Spleen (tissue), 11 donors: ENCODE data around the gene GPC2. TPM values are rescaled to one million over a fixed set of nuclear protein-coding genes. Genes with fewer than 3 reads are reported as not detected.
A peak's percentile ranks its signal among the peaks of the same experiment; 100 is the strongest.
"Not testable (repeated sequence)": the region's sequence is repeated elsewhere in the genome, so short reads cannot be mapped to it uniquely, and the experiment has no call there.

Experiments used
- DNase-seq: peaks from one replicate; pipeline ENCODE4 v3.0.0-alpha.2; 2020
- H3K27ac ChIP-seq, 8 donors: fragments of 200-600 bp; sonication (generic) in 7 of 8; 1 replicate in 4 of 8; 2 replicates in 4 of 8; pipeline versions ENCODE4 v1.5.0 to v1.8.0; 2016 to 2021; ENCODE audit warnings: inconsistent platforms in 4 of 8, mild to moderate bottlenecking in 4 of 8, moderate library complexity in 1 of 8
- H3K27me3 ChIP-seq, 7 donors: fragments of 200-600 bp; sonication (generic) in 6 of 7; replicated peaks in 1 of 7; 1 replicate in 4 of 7; 2 replicates in 3 of 7; pipeline versions ENCODE4 v1.5.0 to v1.8.0; 2016 to 2021; ENCODE audit warnings: inconsistent platforms in 3 of 7, mild to moderate bottlenecking in 1 of 7
- H3K36me3 ChIP-seq, 6 donors: fragments of 200-600 bp; sonication (generic) in 5 of 6; 1 replicate in 4 of 6; 2 replicates in 2 of 6; pipeline versions ENCODE4 v1.5.0 to v1.8.0; 2016 to 2021; ENCODE audit warnings: inconsistent platforms in 2 of 6
- H3K4me1 ChIP-seq, 6 donors: fragments of 200-600 bp; sonication (generic) in 5 of 6; 1 replicate in 3 of 6; 2 replicates in 3 of 6; pipeline versions ENCODE4 v1.5.0 to v1.8.0; 2016 to 2021; ENCODE audit warnings: inconsistent platforms in 3 of 6
- H3K4me3 ChIP-seq, 8 donors: fragments of 200-600 bp; sonication (generic) in 7 of 8; 1 replicate in 4 of 8; 2 replicates in 4 of 8; pipeline versions ENCODE4 v1.5.0 to v1.8.0; 2016 to 2021; ENCODE audit warnings: inconsistent platforms in 4 of 8, mild to moderate bottlenecking in 4 of 8, moderate library complexity in 2 of 8
- H3K9me3 ChIP-seq, 8 donors: fragments of 200-600 bp; sonication (generic) in 7 of 8; 1 replicate in 4 of 8; 2 replicates in 4 of 8; pipeline versions ENCODE4 v1.5.0 to v1.8.0; 2016 to 2021; ENCODE audit warnings: inconsistent platforms in 4 of 8
- POLR2A ChIP-seq, 3 donors: fragments of 450-650 bp; IDR thresholded peaks; one replicate each; pipeline ENCODE4 v1.5.1; 2017; ENCODE audit warnings: antibody characterized with exemption in 3 of 3, mild to moderate bottlenecking in 1 of 3
- POLR2AphosphoS5 ChIP-seq, 3 donors: sonication (generic); formaldehyde crosslinking; IDR thresholded peaks; one replicate each; pipeline ENCODE4 v1.5.1; 2017; ENCODE audit warnings: antibody characterized with exemption in 3 of 3
- WGBS, 5 donors: extraction: QIAGEN DNeasy Blood & Tissue Kit in 3 of 5; methylation state at CpG; one replicate each; pipeline versions ENCODE4 v1.1.5 to v1.1.7; 2013 to 2018; 5-methylcytosine and 5-hydroxymethylcytosine counted together
- intact Hi-C: fragments of 100-400 bp; cut with DNase I; formaldehyde crosslinking; loops from one replicate; pipeline ENCODE4 v1.15.0; 2023; ENCODE audit warnings: low total_unique reads
- polyA plus RNA-seq, 3 donors: library from polyadenylated mRNA; stranded (reverse); fragments of 200-250 nt; gene quantifications; one replicate each; pipeline ENCODE4 v1.2.1, GENCODE V29; 2013
- total RNA-seq, 7 donors: library from RNA; depleted of rRNA in 3 of 7; stranded (reverse); fragments of >200 nt in 3 of 7; fragmentation: NEBNext Ultra II Directional in 4 of 7; extraction: Animal tissue kit (Norgen Biotek cat#: 25700) in 4 of 7; gene quantifications; one replicate each; pipeline versions ENCODE4 v1.1.0 to v1.2.1, GENCODE V29; 2016 to 2021
- TF ChIP-seq, protein P1 (sequence below), 11 experiments: fragments of 200-600 bp in 7 of 11; fragments of 450-650 bp in 4 of 11; sonication (generic) in 4 of 11; IDR thresholded peaks in 8 of 11; conservative IDR thresholded peaks in 3 of 11; 1 replicate in 7 of 11; 2 replicates in 4 of 11; pipeline versions ENCODE4 v1.4.0 to v1.8.0; 2016 to 2021; ENCODE audit warnings: antibody characterized with exemption in 11 of 11, inconsistent platforms in 4 of 11, mild to moderate bottlenecking in 1 of 11
- donor health status: healthy with polysubstance abuse.
- donor health status: DM: no; HTN: no; CAD: no; lungs with moderate emphysema.
- donor health status: DM: no; HTN: no; CAD: no.
- donor health status: Bipolar disorder and iron deficiency.
- donor health status: healthy.
- donor health status: DM: no; HTN: no; CAD: no.
- donor health status: DM: yes; HTN: yes; CAD: no.

Gene GPC2
- total and polyA plus RNA-seq, 10 donors = 2.1 to 5.3 (median 4.3) TPM

DNA sequence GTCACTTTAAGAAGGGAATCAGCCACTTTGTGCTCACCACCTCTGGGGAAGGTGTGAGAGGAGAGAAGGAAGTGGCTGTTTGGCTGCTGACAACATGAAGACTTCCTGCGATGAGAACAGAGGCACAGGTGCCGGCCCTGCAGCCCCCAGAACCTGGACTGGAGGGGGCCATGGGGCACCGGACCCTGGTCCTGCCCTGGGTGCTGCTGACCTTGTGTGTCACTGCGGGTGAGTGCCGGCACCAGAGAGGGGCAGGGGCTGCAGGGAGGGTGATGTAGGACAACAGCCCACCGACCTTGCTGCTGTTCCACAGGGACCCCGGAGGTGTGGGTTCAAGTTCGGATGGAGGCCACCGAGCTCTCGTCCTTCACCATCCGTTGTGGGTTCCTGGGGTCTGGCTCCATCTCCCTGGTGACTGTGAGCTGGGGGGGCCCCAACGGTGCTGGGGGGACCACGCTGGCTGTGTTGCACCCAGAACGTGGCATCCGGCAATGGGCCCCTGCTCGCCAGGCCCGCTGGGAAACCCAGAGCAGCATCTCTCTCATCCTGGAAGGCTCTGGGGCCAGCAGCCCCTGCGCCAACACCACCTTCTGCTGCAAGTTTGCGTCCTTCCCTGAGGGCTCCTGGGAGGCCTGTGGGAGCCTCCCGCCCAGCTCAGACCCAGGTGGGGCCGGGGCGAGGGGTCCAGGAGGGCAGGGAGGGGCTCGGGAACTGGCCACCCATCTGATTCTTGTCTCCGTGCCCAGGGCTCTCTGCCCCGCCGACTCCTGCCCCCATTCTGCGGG lies 42.8 kb upstream of the GPC2 start, which contains the start of gene PVRIG:
Gene PVRIG, plus strand, starts transcription at position 149 of the 785 bp plus-strand sequence. Its CDS starts 22 bp downstream, at position 171.
- Histone ChIP-seq H3K36me3 (peaks cover 0 to 48% (median 19%) of the 10 kb centered on the region in 6 donors), H3K4me3 (peak within 1 kb of the TSS; percentile 31 to 81 (median 44)), H3K4me1 (peaks cover 0 to 83% (median 21%) of the 10 kb centered on the region in 6 donors), H3K27ac (peak within 1 kb of the TSS; percentile 88 to 100 (median 92))
- TF ChIP-seq POLR2A (IDR thresholded peaks at IDR 0.05) (peak in 1 of 3 donors; percentile 40), POLR2AphosphoS5 (IDR thresholded peaks at IDR 0.05) (peak; percentile 60 to 80 (median 67))
- intact Hi-C loops = loop anchor here (10.0 kb wide), 1 partner anchor 85 kb away; no protein-coding TSS in a partner anchor
- not testable (repeated sequence) for H3K27me3 ChIP-seq, H3K9me3 ChIP-seq
- WGBS, 5 donors = 53 to 67% (median 58%) methylated on average over 10 to 25 of the region's 27 CpGs
- peak; percentile 88 for DNase-seq

DNA sequence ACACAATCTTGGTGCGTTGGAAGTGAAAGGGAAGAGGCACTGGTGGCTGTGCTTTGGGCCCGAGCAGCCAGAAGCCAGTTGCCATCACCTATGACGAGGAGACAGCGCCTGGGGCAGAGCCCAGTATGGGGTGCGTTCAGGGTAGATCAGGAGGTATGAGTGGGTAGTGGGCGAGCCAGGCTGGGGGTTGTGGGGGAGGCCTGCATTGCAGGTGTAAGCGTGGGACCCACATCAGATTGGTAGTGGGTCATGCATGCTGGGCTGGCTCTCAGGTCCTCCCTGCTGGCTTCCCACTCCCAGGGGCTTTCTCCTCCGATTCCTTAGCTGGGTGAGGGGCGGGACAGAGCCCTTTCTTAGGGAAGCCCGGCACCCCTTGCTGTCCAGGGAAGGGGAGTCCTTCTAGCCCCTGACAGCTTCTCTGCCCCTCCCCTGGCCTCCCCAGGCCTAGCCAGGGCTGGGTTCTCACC lies 42.1 kb upstream of the GPC2 start:
- peak; percentile 82 for DNase-seq
- no peak for TF ChIP-seq POLR2A (IDR thresholded peaks at IDR 0.05)
- TF ChIP-seq, protein P1, sequence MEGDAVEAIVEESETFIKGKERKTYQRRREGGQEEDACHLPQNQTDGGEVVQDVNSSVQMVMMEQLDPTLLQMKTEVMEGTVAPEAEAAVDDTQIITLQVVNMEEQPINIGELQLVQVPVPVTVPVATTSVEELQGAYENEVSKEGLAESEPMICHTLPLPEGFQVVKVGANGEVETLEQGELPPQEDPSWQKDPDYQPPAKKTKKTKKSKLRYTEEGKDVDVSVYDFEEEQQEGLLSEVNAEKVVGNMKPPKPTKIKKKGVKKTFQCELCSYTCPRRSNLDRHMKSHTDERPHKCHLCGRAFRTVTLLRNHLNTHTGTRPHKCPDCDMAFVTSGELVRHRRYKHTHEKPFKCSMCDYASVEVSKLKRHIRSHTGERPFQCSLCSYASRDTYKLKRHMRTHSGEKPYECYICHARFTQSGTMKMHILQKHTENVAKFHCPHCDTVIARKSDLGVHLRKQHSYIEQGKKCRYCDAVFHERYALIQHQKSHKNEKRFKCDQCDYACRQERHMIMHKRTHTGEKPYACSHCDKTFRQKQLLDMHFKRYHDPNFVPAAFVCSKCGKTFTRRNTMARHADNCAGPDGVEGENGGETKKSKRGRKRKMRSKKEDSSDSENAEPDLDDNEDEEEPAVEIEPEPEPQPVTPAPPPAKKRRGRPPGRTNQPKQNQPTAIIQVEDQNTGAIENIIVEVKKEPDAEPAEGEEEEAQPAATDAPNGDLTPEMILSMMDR (IDR thresholded peaks at IDR 0.05 in 8 of 11, conservative IDR thresholded peaks at IDR 0.05 in 3 of 11) = peak in 1 of 11 experiments; percentile 10
- no peak for TF ChIP-seq POLR2AphosphoS5 (IDR thresholded peaks at IDR 0.05)
- Histone ChIP-seq H3K36me3 (peaks cover 0 to 41% (median 17%) of the 10 kb centered on the region in 6 donors), H3K27ac (peak overlapping the region; percentile 8 to 100 (median 92)), H3K27me3 (no peaks in the 10 kb centered on the region), H3K9me3 (no peaks in the 10 kb centered on the region), H3K4me3 (peak overlapping the region in 5 of 8 donors; percentile 43 to 81 (median 54)), H3K4me1 (peaks cover 0 to 81% (median 21%) of the 10 kb centered on the region in 6 donors)
- intact Hi-C loops = no loop called here
- WGBS, 5 donors = 71 to 82% (median 75%) methylated on average over 7 to 10 of the region's 10 CpGs

DNA sequence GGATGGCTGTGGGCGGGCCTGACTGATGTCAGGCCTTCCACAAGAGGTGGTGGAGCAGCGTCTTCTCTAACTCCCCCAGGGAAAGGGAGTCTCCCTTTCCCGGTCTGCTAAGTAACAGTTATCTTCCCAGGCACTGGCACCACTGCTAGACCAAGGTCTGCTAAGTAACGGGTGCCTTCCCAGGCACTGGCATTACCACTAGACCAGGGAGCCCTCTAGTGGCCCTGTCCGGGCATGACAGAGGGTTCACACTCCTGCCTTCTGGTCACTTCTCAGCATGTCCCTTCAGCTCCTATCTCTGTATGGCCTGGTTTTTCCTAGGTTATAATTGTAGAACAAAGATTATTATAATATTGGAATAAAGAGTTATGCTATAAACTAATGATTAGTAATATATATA lies 40.8 kb upstream of the GPC2 start:
- WGBS, 5 donors = 0 to 3% methylated on average over 1 to 2 of the region's 5 CpGs; no CpG with 5 or more reads in 3 of the 5 donors
- TF ChIP-seq, protein P1 (IDR thresholded peaks at IDR 0.05 in 8 of 11, conservative IDR thresholded peaks at IDR 0.05 in 3 of 11) = peak in 10 of 11 experiments; percentile 12 to 79 (median 57)
- Histone ChIP-seq H3K27ac (peak overlapping the region in 6 of 8 donors; percentile 63 to 100 (median 94)), H3K36me3 (peaks cover 0 to 29% (median 8%) of the 10 kb centered on the region in 6 donors), H3K4me3 (peak overlapping the region in 1 of 8 donors; percentile 56), H3K4me1 (peaks cover 0 to 82% (median 19%) of the 10 kb centered on the region in 6 donors)
- peak; percentile 94 for DNase-seq
- H3K9me3 ChIP-seq, intact Hi-C loops, H3K27me3 ChIP-seq: not testable (repeated sequence)

DNA sequence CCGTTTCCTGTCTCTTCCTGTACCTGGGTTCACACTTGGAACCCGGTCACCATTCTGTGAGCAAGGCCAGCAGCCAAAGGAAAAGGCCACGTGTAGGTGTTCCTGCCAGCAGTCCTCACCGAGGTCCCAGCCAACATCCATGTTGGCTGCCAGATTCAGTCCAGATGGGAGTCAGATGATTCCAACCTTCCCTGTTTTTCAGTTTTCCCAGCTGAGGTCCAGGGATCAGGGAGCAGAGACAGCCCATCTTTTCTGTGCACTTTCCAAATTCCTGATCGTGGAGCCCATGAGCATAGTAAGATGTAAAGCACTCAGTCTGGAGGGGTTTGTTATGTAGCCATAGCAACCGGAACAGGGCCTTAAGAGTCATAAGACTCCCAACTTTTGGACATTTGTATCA lies 38.7 kb upstream of the GPC2 start:
- H3K27me3 ChIP-seq = no peaks in the 10 kb centered on the region
- peaks cover 0 to 20% (median 1%) of the 10 kb centered on the region in 6 donors for H3K36me3 ChIP-seq
- H3K4me1 ChIP-seq = peaks cover 8 to 83% (median 19%) of the 10 kb centered on the region in 6 donors
- peak overlapping the region in 4 of 8 donors; percentile 81 to 100 (median 96) for H3K27ac ChIP-seq
- H3K9me3 ChIP-seq = no peaks in the 10 kb centered on the region
- no peak overlapping the region for H3K4me3 ChIP-seq
- peak; percentile 54 for DNase-seq
- intact Hi-C loops = no loop called here
- TF ChIP-seq, protein P1 (IDR thresholded peaks at IDR 0.05 in 8 of 11, conservative IDR thresholded peaks at IDR 0.05 in 3 of 11) = no peak
- TF ChIP-seq POLR2A (IDR thresholded peaks at IDR 0.05) = no peak
- WGBS, 5 donors = 60 to 80% (median 75%) methylated on average over 6 of the region's 6 CpGs

DNA sequence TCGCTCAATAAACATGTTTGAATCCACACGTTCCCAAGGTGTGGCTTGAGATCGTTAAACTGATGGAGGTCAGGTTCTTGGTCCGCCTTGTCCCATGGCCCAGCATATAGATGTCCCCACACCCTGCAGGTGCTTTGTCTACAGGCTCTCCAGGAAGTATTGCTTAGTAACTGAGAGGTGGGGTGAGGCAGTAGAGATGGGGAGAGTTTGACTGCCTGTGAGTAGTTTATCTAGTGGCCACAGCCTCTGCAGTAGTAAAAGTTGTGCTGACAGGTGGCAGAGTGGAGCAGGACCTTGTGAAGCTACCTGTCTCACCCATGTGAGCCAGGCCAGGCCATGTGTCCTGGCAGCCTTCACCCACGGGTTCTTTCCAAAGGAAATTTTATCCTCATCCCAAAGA lies 37.2 kb upstream of the GPC2 start:
- H3K9me3 ChIP-seq, intact Hi-C loops, H3K4me3 ChIP-seq, H3K27me3 ChIP-seq: not testable (repeated sequence)
- Histone ChIP-seq H3K36me3 (peaks cover 0 to 14% (median 0%) of the 10 kb centered on the region in 6 donors), H3K4me1 (peaks cover 9 to 93% (median 22%) of the 10 kb centered on the region in 6 donors), H3K27ac (peak overlapping the region in 2 of 8 donors; percentile 96 to 100)
- DNase-seq = peak; percentile 74
- WGBS, 5 donors = 87 to 96% (median 92%) methylated on average over 5 of the region's 5 CpGs
